Neuronal stem cell (in vitro differentiated cells): ENCODE measurements around the gene SHISAL1.
A peak's percentile ranks its signal among the peaks of the same experiment; 100 is the strongest.

ENCODE experiments used
- DNase-seq: peaks from one replicate; pipeline ENCODE4 v3.0.0-alpha.2; 2013; ENCODE audit warnings: low spot score
- H2AFZ ChIP-seq: one replicate; pipeline ENCODE4 v1.6.1; 2013; ENCODE audit warnings: mild to moderate bottlenecking, low read length, inconsistent platforms
- H2AK5ac ChIP-seq: 2 replicates; pipeline ENCODE4 v1.6.1; 2013; ENCODE audit warnings: low read depth, mild to moderate bottlenecking, inconsistent platforms, low read length, moderate library complexity, mixed read lengths
- H2BK120ac ChIP-seq: 2 replicates; pipeline ENCODE4 v1.6.1; 2013; ENCODE audit warnings: low read depth, mild to moderate bottlenecking, inconsistent platforms, low read length, moderate library complexity, mixed read lengths
- H2BK12ac ChIP-seq: one replicate; pipeline ENCODE4 v1.6.1; 2013; ENCODE audit warnings: low read length, inconsistent platforms
- H2BK15ac ChIP-seq: 2 replicates; pipeline ENCODE4 v1.6.1; 2013; ENCODE audit warnings: mild to moderate bottlenecking, low read length, inconsistent platforms, mixed read lengths
- H2BK5ac ChIP-seq: one replicate; pipeline ENCODE4 v1.6.1; 2013; ENCODE audit warnings: inconsistent platforms, mild to moderate bottlenecking, low read length, moderate library complexity
- H3K14ac ChIP-seq: one replicate; pipeline ENCODE4 v1.6.1; 2013; ENCODE audit warnings: low read length, inconsistent platforms
- H3K18ac ChIP-seq: 2 replicates; pipeline ENCODE4 v1.6.1; 2013; ENCODE audit warnings: low read length, inconsistent platforms
- H3K23ac ChIP-seq: 2 replicates; pipeline ENCODE4 v1.6.1; 2013; ENCODE audit warnings: low read depth, mild to moderate bottlenecking, mixed read lengths, low read length, inconsistent platforms; ENCODE audit not compliant: poor library complexity
- H3K27ac ChIP-seq: replicated peaks from 3 replicates; pipeline ENCODE4 v1.5.1; 2013; ENCODE audit warnings: low read length, inconsistent platforms
- H3K27me3 ChIP-seq, 3 experiments: 2 replicates each; pipeline ENCODE4 v1.6.1; 2013; ENCODE audit warnings: low read length in 3 of 3, mild to moderate bottlenecking in 2 of 3, inconsistent platforms in 1 of 3, low read depth in 1 of 3, mixed read lengths in 1 of 3, moderate library complexity in 1 of 3; ENCODE audit not compliant: control insufficient read depth in 3 of 3, insufficient read depth in 3 of 3
- H3K36me3 ChIP-seq, 2 donors: replicated peaks in 1 of 2; 2 replicates each; pipeline ENCODE4 v1.6.1; 2013; ENCODE audit warnings: low read length in 2 of 2; ENCODE audit not compliant: control insufficient read depth in 2 of 2, insufficient read depth in 2 of 2
- H3K4ac ChIP-seq: 2 replicates; pipeline ENCODE4 v1.6.1; 2013; ENCODE audit warnings: inconsistent platforms, mild to moderate bottlenecking, low read length, moderate library complexity
- H3K4me1 ChIP-seq, 2 donors: 1 replicate in 1 of 2; 2 replicates in 1 of 2; pipeline ENCODE4 v1.6.1; 2013; ENCODE audit warnings: low read length in 2 of 2, low read depth in 1 of 2; ENCODE audit not compliant: control insufficient read depth in 2 of 2, insufficient read depth in 1 of 2
- H3K4me2 ChIP-seq: one replicate; pipeline ENCODE4 v1.6.1; 2013; ENCODE audit warnings: mild to moderate bottlenecking, low read length, inconsistent platforms; ENCODE audit not compliant: insufficient read depth, poor library complexity, severe bottlenecking
- H3K4me3 ChIP-seq, 2 donors: 2 replicates each; pipeline ENCODE4 v1.5.1; 2013; ENCODE audit warnings: low read length in 2 of 2, mild to moderate bottlenecking in 2 of 2, inconsistent platforms in 1 of 2, moderate library complexity in 1 of 2
- H3K79me1 ChIP-seq: one replicate; pipeline ENCODE4 v1.6.1; 2013; ENCODE audit warnings: low read depth, mild to moderate bottlenecking, inconsistent platforms, low read length, moderate library complexity
- H3K9ac ChIP-seq: one replicate; pipeline ENCODE4 v1.6.1; 2013; ENCODE audit warnings: mild to moderate bottlenecking, low read depth, low read length, inconsistent platforms; ENCODE audit not compliant: poor library complexity
- H3K9me3 ChIP-seq, 2 donors: replicated peaks in 1 of 2; 2 replicates each; pipeline versions ENCODE3 to v1.6.1; 2013; ENCODE audit warnings: low read length in 2 of 2, mild to moderate bottlenecking in 2 of 2, inconsistent platforms in 1 of 2, low read depth in 1 of 2, mixed read lengths in 1 of 2, moderate library complexity in 1 of 2; ENCODE audit not compliant: control insufficient read depth in 2 of 2, insufficient read depth in 1 of 2
- H4K8ac ChIP-seq: one replicate; pipeline ENCODE4 v1.6.1; 2013; ENCODE audit warnings: low read depth, mild to moderate bottlenecking, inconsistent platforms, low read length, moderate library complexity
- H4K91ac ChIP-seq: one replicate; pipeline ENCODE4 v1.6.1; 2013; ENCODE audit warnings: low read length, low read depth, mild to moderate bottlenecking, inconsistent platforms; ENCODE audit not compliant: poor library complexity
- WGBS, 2 donors: extraction: QIAGEN DNeasy Blood & Tissue Kit; methylation state at CpG; one replicate each; pipeline ENCODE4 v1.1.7; 2013; ENCODE audit warnings: missing lambda C conversion rate in 2 of 2, mixed read lengths in 1 of 2; ENCODE audit not compliant: insufficient read length in 2 of 2, insufficient replicate concordance in 1 of 2; ENCODE audit errors: extremely low coverage in 2 of 2; 5-methylcytosine and 5-hydroxymethylcytosine counted together

SHISAL1 gene

DNA sequence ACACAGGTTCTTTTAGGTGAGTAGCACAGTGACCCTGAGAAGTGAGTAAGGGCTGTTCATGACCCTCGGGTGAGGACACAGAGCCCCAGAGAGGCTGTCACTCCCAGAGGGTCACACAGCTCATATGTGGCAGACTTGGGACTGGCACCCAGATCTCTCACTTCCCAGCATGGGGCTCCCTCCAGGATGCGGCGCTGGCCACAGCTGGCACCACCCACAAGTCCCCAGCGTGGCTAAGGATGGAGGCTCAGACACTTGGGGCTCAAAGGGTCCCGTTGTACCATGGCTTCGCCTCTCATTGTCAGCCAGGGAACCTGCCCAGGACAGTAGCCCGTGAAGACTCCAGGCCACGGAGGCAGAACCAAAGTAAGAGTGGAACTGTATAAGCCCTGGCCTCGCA, 6.0 kb upstream of the SHISAL1 start:
- Histone ChIP-seq H3K14ac (no peak overlapping the region), H3K79me1 (no peaks in the 10 kb centered on the region), H3K9me3 (no peaks in the 10 kb centered on the region), H2AFZ (no peak overlapping the region), H2BK12ac (peak overlapping the region; percentile 0), H3K23ac (no peak overlapping the region), H3K4ac (no peak overlapping the region), H3K4me2 (no peak overlapping the region), H4K8ac (no peak overlapping the region), H3K27me3 (no peaks in the 10 kb centered on the region), H3K9ac (no peak overlapping the region), H2BK120ac (no peak overlapping the region), H3K4me3 (no peak overlapping the region), H3K36me3 (no peaks in the 10 kb centered on the region), H4K91ac (no peak overlapping the region), H3K18ac (no peak overlapping the region), H2AK5ac (peak overlapping the region; percentile 39), H2BK15ac (peak overlapping the region; percentile 71), H2BK5ac (no peak overlapping the region), H3K27ac (no peak overlapping the region), H3K4me1 (peaks cover 12 to 16% of the 10 kb centered on the region in 2 donors)
- DNase-seq = no peak
- no CpG with 5 or more reads among the region's 9 CpGs for WGBS, 2 donors

DNA sequence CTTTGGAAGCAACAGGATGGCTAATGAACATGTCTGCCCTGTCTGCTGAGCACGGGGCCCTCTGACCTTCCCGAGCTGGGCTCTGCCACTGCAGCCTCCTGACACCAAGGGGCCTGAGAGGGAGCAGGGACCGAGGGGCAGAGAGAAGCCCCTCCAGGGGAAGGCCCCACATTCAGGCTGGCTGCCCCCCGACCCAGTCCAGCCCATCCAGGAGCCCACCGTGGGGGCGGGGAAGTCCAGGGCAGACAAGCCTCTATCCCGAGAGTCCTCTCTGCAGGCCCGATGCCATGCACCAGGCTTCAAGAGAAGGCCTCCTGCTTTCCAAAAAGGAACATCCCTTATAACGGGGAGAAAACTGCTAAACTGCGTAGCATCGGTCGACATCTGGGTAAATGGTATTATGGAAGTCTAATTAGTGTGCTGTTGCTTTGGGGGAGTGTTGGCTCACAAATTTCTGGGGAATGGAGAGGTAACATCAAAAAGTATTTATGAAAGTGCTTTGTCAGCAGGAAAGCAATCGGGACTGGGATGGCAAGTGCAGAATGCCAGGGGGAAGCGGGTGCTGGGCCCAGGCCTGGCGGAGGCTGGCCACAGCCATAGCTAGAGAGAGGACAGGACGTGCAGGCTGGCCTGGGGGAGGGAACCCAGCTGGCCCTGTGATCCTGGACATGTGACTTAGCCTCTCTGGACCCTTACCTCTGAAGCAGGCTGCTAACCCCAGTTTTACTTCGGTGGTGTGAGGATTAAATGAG, 5.3 kb upstream of the SHISAL1 start:
- H4K91ac ChIP-seq = no peak overlapping the region
- H2BK120ac ChIP-seq = no peak overlapping the region
- H3K18ac ChIP-seq = peak overlapping the region; percentile 77
- no peak overlapping the region for H3K9ac ChIP-seq
- H3K4me3 ChIP-seq = no peak overlapping the region
- peak overlapping the region; percentile 90 for H2AK5ac ChIP-seq
- H3K27me3 ChIP-seq = no peaks in the 10 kb centered on the region
- H3K9me3 ChIP-seq = no peaks in the 10 kb centered on the region
- H3K27ac ChIP-seq = no peak overlapping the region
- no peak overlapping the region for H3K4ac ChIP-seq
- no peak overlapping the region for H3K23ac ChIP-seq
- H2AFZ ChIP-seq = peak overlapping the region; percentile 56
- peaks cover 12 to 16% of the 10 kb centered on the region in 2 donors for H3K4me1 ChIP-seq
- no peak overlapping the region for H3K14ac ChIP-seq
- H3K79me1 ChIP-seq = no peaks in the 10 kb centered on the region
- peak overlapping the region; percentile 95 for H2BK15ac ChIP-seq
- H2BK12ac ChIP-seq = peak overlapping the region; percentile 50
- DNase-seq = no peak
- no peak overlapping the region for H4K8ac ChIP-seq
- no peak overlapping the region for H3K4me2 ChIP-seq
- H2BK5ac ChIP-seq = peak overlapping the region; percentile 83
- no peaks in the 10 kb centered on the region for H3K36me3 ChIP-seq
- WGBS, 2 donors = no CpG with 5 or more reads among the region's 17 CpGs

DNA sequence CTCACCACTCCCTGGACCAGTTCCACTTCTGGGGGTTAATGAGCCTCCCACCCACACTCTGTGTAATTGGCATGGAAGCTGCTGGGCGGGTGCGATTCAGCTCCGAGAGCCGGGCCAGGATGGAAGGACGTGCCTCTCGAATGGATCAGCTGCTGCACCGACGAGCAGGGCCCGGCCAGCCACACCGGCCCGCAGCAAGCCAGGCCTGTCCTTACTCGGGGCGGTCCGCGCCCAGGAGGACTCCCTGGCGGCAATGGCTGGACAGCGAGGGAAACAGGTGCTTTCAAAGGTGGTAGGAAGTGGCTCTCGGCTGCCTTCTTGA, 4.3 kb upstream of the SHISAL1 start:
- H3K14ac ChIP-seq = peak overlapping the region; percentile 99
- no peak overlapping the region for H3K4me2 ChIP-seq
- no peak overlapping the region for H2AFZ ChIP-seq
- no peak overlapping the region for H4K8ac ChIP-seq
- H3K36me3 ChIP-seq = no peaks in the 10 kb centered on the region
- H3K4ac ChIP-seq = no peak overlapping the region
- peak overlapping the region; percentile 94 for H2AK5ac ChIP-seq
- peak overlapping the region; percentile 95 for H2BK15ac ChIP-seq
- H3K4me3 ChIP-seq = no peak overlapping the region
- peak overlapping the region; percentile 94 for H3K18ac ChIP-seq
- no peak for DNase-seq
- peaks cover 12 to 19% of the 10 kb centered on the region in 2 donors for H3K4me1 ChIP-seq
- no peak overlapping the region for H3K27ac ChIP-seq
- peak overlapping the region; percentile 35 for H4K91ac ChIP-seq
- H3K23ac ChIP-seq = peak overlapping the region; percentile 32
- no peaks in the 10 kb centered on the region for H3K9me3 ChIP-seq
- H2BK5ac ChIP-seq = peak overlapping the region; percentile 89
- peak overlapping the region; percentile 33 for H3K9ac ChIP-seq
- no peaks in the 10 kb centered on the region for H3K79me1 ChIP-seq
- peak overlapping the region; percentile 98 for H2BK12ac ChIP-seq
- H3K27me3 ChIP-seq = no peaks in the 10 kb centered on the region
- no CpG with 5 or more reads among the region's 18 CpGs for WGBS, 2 donors
- no peak overlapping the region for H2BK120ac ChIP-seq

- Histone ChIP-seq H3K4me1 (peaks cover 12 to 19% of the 10 kb centered on the region in 2 donors), H3K14ac (no peak overlapping the region), H4K91ac (no peak overlapping the region), H3K4me3 (no peak overlapping the region), H3K27me3 (no peaks in the 10 kb centered on the region), H3K9me3 (no peaks in the 10 kb centered on the region), H2BK120ac (no peak overlapping the region), H2BK5ac (peak overlapping the region; percentile 89), H3K4ac (no peak overlapping the region), H3K4me2 (no peak overlapping the region), H3K9ac (no peak overlapping the region), H3K23ac (peak overlapping the region; percentile 32), H4K8ac (no peak overlapping the region), H3K79me1 (no peaks in the 10 kb centered on the region), H2AFZ (no peak overlapping the region), H2BK12ac (peak overlapping the region; percentile 98), H3K27ac (no peak overlapping the region), H3K36me3 (no peaks in the 10 kb centered on the region), H3K18ac (peak overlapping the region; percentile 94), H2AK5ac (peak overlapping the region; percentile 94), H2BK15ac (peak overlapping the region; percentile 95)
- DNase-seq = no peak
- WGBS, 2 donors = no CpG with 5 or more reads among the region's 13 CpGs
These were observed 3.8 kb upstream of the SHISAL1 start for GRCh38 chr22:44316393-44317122.
